A549 (cell line): Measurements from ENCODE around the gene FANCC.

Experiments
- CTCF ChIP-seq: fragments of >200 bp; sonication (Bioruptor Twin); formaldehyde crosslinking; IDR thresholded peaks from 3 replicates; pipeline ENCODE4 v1.5.1; 2016
- E2F6 ChIP-seq: IDR thresholded peaks from 2 replicates; pipeline ENCODE4 v1.6.1; 2012; ENCODE audit warnings: low read depth, borderline replicate concordance
- EP300 ChIP-seq, 2 experiments: fragments of >200 bp; sonication (Bioruptor Twin); formaldehyde crosslinking; IDR thresholded peaks; 2 replicates in 1 of 2; 3 replicates in 1 of 2; pipeline ENCODE4 v1.6.1; 2016 to 2017
- ESRRA ChIP-seq: fragments of 150-350 bp; IDR thresholded peaks from 2 replicates; pipeline ENCODE4 v1.6.1; 2014; ENCODE audit warnings: mild to moderate bottlenecking, low read length, borderline replicate concordance
- HDAC2 ChIP-seq: fragments of 200-600 bp; sonication (generic); IDR thresholded peaks from 2 replicates; pipeline ENCODE4 v1.6.1; 2016
- KDM1A ChIP-seq: fragments of 200-600 bp; sonication (generic); IDR thresholded peaks from 2 replicates; pipeline ENCODE4 v1.6.1; 2016; ENCODE audit warnings: low read depth, mild to moderate bottlenecking
- KDM5A ChIP-seq: fragments of 200-600 bp; sonication (generic); IDR thresholded peaks from 2 replicates; pipeline ENCODE4 v1.6.1; 2016; ENCODE audit warnings: antibody characterized with exemption, mild to moderate bottlenecking
- RCOR1 ChIP-seq: fragments of 150-350 bp; IDR thresholded peaks from 2 replicates; pipeline ENCODE4 v1.6.1; 2014; ENCODE audit warnings: antibody characterized with exemption, low read length, low read depth
- RNF2 ChIP-seq: fragments of 200-600 bp; sonication (generic); IDR thresholded peaks from 2 replicates; pipeline ENCODE4 v1.6.1; 2016; ENCODE audit warnings: low read depth, mild to moderate bottlenecking, antibody characterized with exemption, moderate library complexity, borderline replicate concordance
- SREBF2 ChIP-seq: fragments of 450-650 bp; IDR thresholded peaks from 2 replicates; pipeline ENCODE4 v1.6.1; 2014; ENCODE audit warnings: mild to moderate bottlenecking, moderate library complexity
- ZNF302 ChIP-seq: fragments of 250-450 bp; sonication (Bioruptor Pico); IDR thresholded peaks from 2 replicates; pipeline ENCODE4 v1.9.0; 2021; ENCODE audit warnings: inconsistent platforms, mild to moderate bottlenecking, moderate library complexity

GRCh38 chr9:95273369-95274022 lies 44.0 kb downstream of the FANCC start:
- TF ChIP-seq E2F6 (no peak), RCOR1 (no peak), SREBF2 (no peak), ZNF302 (CRISPR knock-in tag) (no peak), KDM5A (no peak), RNF2 (no peak), KDM1A (no peak), ESRRA (no peak), HDAC2 (no peak), EP300 (IDR thresholded peaks at IDR 0.05) (no peak), CTCF (no peak)
